SHP77 treated with DMSO at 0.1 percent for 48 hours (cell line): Measurements from ENCODE around the gene FKBP1B.
"Not testable (repeated sequence)": the region's sequence is repeated elsewhere in the genome, so short reads cannot be mapped to it uniquely, and the experiment has no call there.

Source experiments
- DNase-seq: peaks from one replicate; lab custom pipeline; 2025; lab: John Stamatoyannopoulos, UW

FKBP1B gene

DNA sequence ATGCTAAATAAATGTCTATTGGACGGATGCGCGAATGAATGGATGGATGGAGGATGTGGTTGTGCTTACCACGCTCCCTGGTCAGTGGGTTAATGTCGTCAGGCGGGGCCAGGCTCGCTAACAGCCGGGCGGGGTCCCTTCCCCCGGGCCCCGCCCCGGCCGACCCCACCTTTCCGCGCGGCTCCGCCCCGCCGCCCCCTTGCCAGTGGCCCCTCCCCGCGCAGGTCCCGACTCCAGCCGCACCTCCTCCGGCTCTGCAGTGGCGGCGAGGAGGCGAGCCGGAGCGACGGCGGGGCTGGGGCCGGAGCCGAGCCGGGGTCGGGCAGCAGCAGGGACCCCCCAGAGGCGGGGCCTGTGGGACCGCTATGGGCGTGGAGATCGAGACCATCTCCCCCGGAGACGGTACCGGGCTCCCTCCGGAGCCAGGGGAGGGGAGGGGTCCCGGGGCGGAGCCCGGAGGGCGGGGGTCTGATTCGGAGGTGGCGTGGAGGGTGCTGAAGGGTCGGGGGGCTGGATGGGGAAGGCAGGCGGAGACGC is at the start of gene FKBP1B:
FKBP1B (plus strand) TSS at position 257 of the 537 bp plus-strand sequence; CDS start at position 366, 109 bp downstream.
- no peak for DNase-seq

GRCh38 chr2:24007693-24008092 is 41.8 kb upstream of the FKBP1B start:
- no peak for DNase-seq

DNA sequence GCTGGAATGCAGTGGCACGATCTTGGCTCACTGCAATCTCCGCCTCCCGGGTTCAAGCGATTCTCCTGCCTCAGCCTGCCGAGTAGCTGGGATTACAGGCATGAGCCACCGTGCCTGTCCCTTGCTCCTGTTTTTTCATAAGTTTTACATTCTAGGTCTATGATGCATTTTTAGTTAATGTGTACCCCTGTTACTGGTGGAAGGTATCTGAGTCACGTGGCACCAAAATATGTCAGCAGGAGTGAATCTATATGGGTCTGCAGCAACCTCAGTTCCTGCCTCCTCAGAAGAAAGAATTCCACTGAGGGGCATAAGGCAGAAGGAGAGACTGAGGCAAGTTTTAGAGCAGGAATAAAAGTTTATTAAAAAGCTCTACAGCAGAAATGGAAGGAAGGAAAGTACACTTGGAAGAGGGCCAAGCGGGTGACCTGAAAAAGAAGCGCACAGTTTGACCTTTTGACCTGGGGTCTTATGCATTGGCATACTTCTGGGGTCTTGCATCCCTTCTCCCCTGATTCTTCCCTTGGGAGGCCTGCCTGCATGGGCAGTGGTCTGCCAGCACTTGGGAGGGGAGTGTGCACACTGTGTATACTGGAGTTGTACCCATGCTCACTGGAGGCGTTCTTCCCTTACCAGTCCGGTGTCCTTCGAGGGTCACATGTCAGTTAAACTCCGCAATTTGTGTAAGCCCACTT is 40.7 kb upstream of the FKBP1B start:
- DNase-seq = no peak

DNA sequence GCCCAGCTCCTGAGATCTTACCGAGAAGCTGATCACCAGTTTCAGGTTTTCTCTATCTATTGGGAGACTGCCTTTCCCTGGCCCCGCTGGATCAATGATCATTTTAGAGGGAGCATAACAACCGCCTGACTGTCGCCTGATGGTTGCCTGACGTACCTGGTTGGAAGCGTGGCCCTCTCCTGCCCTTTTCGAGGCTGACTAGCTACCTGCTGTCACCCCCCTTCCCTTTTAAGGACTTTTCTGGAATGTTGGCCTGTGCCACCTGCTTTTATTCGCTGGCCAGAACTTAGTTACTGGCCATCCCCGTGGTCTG is 40.2 kb upstream of the FKBP1B start:
- no peak for DNase-seq

- DNase-seq = no peak
Observed at GRCh38 chr2:24009680-24010476, 39.7 kb upstream of the FKBP1B start, which contains the start of gene MFSD2B. Gene MFSD2B, plus strand, starts transcription at chr2:24010085. Its CDS starts 12 bp downstream, at chr2:24010097.

GRCh38 chr2:24010477-24011249 is 38.9 kb upstream of the FKBP1B start:
- no peak for DNase-seq

DNA sequence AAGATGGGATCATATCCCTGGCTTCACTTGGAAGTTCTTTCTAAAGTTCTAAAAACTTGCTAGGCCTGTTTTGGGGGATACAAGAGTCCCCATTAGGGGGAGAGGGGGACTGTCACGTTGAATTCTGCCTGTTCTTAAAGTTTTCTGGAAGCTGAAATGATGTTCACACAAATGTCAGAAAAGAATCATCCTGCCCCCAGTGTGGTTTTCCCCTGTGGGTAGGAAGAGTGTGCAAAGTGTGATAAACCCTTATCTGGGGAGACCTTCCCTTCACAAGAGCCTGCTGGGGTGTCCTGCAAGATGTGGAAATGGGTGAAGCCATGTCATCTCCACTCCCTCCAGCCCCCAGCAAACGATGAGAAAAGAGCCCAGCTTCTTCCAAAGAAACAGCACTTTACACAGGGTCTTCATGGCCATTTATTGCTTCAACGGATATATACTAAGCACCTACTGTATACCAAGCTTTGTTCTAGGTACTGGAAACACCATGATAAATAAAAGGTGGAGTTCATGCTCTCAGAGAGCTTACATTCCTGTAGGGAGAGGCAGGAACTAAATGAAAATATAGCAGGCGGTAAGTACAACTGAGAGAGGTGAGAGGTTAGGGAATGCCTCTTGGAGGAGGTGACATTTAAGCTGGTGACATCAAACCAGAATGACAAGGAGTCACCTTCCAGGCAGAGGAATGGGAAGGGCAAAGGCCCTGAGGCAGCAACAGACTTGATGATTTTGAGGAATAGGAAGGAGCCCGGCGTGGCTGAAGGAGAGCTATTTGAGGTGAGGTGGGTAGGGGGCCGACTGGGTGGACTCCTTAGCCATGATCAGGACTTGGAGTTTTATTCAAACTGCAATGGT is 38.1 kb upstream of the FKBP1B start:
- DNase-seq = no peak

GRCh38 chr2:24012521-24013188 is 36.9 kb upstream of the FKBP1B start:
- DNase-seq = no peak

- DNase-seq = not testable (repeated sequence)
Observed at GRCh38 chr2:24014902-24015301, 34.6 kb upstream of the FKBP1B start.

- DNase-seq = no peak
Observed at GRCh38 chr2:24015562-24016375, 33.8 kb upstream of the FKBP1B start.

DNA sequence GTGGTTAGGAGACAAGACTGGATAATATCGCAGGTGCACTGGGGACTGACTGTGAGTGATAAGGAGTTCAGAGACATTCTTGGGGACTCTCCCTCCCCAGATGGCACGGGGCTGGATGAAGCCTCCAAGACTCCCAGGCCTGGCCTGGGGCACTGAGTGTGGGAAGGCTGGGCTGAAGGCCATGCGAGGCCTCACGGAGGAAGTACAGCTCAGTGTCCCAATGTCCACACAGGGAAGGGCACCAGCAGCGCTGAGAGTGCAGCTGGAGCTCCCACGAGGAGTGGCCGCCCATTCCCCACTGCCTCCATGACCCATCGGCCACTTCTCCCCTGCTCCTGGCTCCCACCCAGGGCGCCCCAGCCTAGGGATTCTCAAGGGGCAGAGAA is 33.2 kb upstream of the FKBP1B start:
- DNase-seq = no peak

DNA sequence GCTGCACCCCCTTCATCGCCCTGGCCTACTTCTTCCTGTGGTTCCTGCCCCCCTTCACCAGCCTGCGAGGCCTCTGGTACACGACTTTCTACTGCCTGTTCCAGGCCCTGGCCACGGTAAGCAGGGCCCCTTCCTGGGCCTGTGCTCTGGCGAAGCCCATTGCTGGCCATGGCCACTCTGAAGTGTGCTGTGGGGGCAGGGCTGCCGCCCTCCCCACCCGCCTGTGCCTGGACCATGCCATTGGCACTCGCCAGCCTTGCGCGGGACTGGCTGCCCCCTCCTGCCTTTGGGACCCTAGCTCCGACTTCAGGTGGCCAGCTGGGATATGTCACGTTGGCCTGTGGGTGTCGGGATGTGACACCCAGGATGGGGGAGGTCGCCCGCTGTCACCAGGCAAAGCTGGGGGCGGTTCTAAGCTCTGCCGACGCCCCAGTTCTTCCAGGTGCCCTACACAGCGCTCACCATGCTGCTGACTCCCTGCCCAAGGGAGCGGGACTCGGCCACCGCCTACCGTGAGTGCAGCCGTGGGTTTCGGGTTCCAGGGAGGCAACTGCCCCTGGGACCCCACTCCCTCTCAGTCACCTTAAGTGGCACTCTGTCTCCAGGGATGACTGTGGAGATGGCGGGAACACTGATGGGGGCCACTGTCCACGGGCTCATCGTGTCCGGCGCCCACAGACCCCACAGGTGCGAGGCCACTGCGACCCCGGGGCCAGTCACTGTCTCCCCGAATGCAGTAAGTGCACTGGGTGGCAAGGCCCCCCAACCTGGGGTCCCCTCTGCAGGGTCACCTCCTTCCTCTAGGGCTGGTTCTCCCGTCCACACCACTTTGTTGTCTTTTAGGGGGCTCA is 32.5 kb upstream of the FKBP1B start:
- no peak for DNase-seq

DNA sequence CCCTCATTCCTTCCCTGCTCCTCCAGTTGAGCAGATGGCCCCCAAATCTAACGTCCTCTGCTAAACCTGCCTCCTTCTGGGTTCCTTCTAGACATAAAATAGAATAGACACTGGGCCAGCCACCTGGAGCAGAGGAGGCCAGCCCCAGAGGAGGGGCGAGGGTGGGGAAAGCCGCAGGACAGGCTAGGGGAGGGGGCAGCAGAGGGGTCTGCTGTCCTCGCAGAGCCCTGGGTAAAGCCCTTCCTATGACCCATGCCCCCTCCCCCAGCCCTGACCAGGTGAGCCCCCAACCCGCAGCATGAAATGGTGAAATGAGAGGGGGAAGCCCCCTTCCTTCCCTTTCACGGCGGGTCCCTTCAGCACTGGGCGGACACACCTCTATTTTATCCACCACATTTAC is 31.8 kb upstream of the FKBP1B start:
- DNase-seq = no peak

- DNase-seq = no peak
Observed at GRCh38 chr2:24018241-24018640, 31.3 kb upstream of the FKBP1B start.

GRCh38 chr2:24019729-24020128 is 29.8 kb upstream of the FKBP1B start:
- DNase-seq = no peak

GRCh38 chr2:24020244-24020643 is 29.3 kb upstream of the FKBP1B start:
- DNase-seq = no peak

GRCh38 chr2:24021122-24021998 is 28.2 kb upstream of the FKBP1B start:
- DNase-seq = no peak

GRCh38 chr2:24022324-24022974 is 27.1 kb upstream of the FKBP1B start:
- DNase-seq = no peak
